Activated CD4-positive, alpha-beta T cell treated with anti-CD3 and anti-CD28 coated beads for 4 hours (primary cell): ENCODE results near the gene PXDN.

Experiments used
- DNase-seq, 2 donors: peaks; one replicate each; pipeline ENCODE4 v3.0.0-alpha.2; 2020

Gene PXDN

GRCh38 chr2:1647417-1648240 is 96.7 kb downstream of the PXDN start:
- no peak for DNase-seq

GRCh38 chr2:1645761-1646476 is 98.4 kb downstream of the PXDN start:
- DNase-seq: no peak

GRCh38 chr2:1644427-1644826 is 99.9 kb downstream of the PXDN start:
- DNase-seq: no peak

GRCh38 chr2:1642993-1643619 is 101.2 kb downstream of the PXDN start:
- DNase-seq: no peak

GRCh38 chr2:1642066-1642861 is 102.1 kb downstream of the PXDN start:
- no peak for DNase-seq

GRCh38 chr2:1641523-1641922 is 102.8 kb downstream of the PXDN start:
- no peak for DNase-seq

GRCh38 chr2:1640301-1641135 is 103.8 kb downstream of the PXDN start:
- DNase-seq: no peak

- no peak for DNase-seq
Measured at GRCh38 chr2:1639086-1639858, 105.0 kb downstream of the PXDN start.

- no peak for DNase-seq
Measured at GRCh38 chr2:1638281-1638860, 105.9 kb downstream of the PXDN start.

- no peak for DNase-seq
Measured at GRCh38 chr2:1636791-1637415, 107.4 kb downstream of the PXDN start.

GRCh38 chr2:1635823-1636222 is 108.5 kb downstream of the PXDN start:
- no peak for DNase-seq

GRCh38 chr2:1634681-1635341 is 109.5 kb downstream of the PXDN start:
- no peak for DNase-seq

- no peak for DNase-seq
Measured at GRCh38 chr2:1633936-1634587, 110.3 kb downstream of the PXDN start.

- DNase-seq: no peak
Measured at GRCh38 chr2:1633092-1633671, 111.1 kb downstream of the PXDN start.

- DNase-seq: no peak
Measured at GRCh38 chr2:1632510-1632909, 111.8 kb downstream of the PXDN start.

GRCh38 chr2:1632002-1632348 is 112.3 kb downstream of the PXDN start:
- DNase-seq: no peak

GRCh38 chr2:1631292-1632001 is 112.9 kb downstream of the PXDN start:
- no peak for DNase-seq

GRCh38 chr2:1628893-1629292 is 115.4 kb downstream of the PXDN start:
- no peak for DNase-seq
